Measurements from ENCODE around the gene KAT5.
"Not testable (repeated sequence)": the region's sequence is repeated elsewhere in the genome, so short reads cannot be mapped to it uniquely, and the experiment has no call there.

Gene KAT5

DNA sequence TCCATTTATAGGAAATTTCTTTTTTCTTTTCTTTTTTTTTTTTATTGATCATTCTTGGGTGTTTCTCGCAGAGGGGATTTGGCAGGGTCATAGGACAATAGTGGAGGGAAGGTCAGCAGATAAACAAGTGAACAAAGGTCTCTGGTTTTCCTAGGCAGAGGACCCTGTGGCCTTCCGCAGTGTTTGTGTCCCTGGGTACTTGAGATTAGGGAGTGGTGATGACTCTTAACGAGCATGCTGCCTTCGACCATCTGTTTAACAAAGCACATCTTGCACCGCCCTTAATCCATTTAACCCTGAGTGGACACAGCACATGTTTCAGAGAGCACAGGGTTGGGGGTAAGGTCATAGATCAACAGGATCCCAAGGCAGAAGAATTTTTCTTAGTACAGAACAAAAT, 50.1 kb downstream of the KAT5 start:
- not testable (repeated sequence) for DNase-seq

GRCh38 chr11:65762816-65763215, 50.8 kb downstream of the KAT5 start:
- not testable (repeated sequence) for DNase-seq

DNA sequence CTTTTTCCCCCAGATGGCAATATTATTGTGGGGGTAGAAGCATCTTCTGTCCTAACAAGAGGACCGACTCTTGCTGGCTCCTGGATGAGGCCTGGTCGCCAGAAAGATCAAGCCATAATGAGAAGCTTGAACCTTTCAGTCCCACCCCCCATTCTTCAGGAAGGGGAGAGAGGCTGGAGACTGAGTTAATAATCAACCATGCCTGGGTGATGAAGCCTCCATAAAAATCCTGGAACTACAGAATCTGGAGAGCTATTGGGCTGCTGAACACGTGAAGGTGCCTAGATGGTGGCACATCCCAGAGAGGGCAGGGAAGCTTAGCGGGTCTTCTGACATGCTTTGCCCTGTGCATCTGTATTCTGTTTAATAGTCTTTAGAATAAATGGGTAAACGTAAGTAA, 52.4 kb downstream of the KAT5 start:
- DNase-seq, result no peak

- DNase-seq, result no peak
These were observed 54.5 kb downstream of the KAT5 start for GRCh38 chr11:65766535-65766934.

DNA sequence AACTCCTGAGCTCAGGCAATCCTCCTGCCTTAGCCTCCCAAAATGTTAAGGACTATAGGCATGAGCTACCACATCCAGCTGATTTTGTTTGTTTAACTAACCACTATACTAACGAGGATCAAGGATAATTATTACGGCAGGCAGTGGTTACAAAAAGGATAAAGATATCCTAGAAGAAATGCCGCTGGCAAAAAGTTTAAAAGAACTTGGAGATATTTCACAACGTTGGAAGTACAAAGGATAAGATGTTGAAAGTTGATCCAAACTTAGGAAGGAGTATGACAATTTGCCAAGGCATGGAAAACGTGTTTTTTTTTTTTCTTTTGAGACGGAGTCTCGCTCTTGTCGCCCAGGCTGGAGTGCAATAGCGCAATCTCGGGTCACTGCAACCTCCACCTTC, 55.4 kb downstream of the KAT5 start:
- DNase-seq, result no peak

- DNase-seq, result not testable (repeated sequence)
These were observed 55.8 kb downstream of the KAT5 start for GRCh38 chr11:65767806-65768205.

Data from kidney glomerular epithelial cell (primary cell).